ENCODE results near the gene DUSP15. TPM values are rescaled to one million over a fixed set of nuclear protein-coding genes. Genes with fewer than 3 reads are reported as not detected.

The DUSP15 gene
- total RNA-seq, 2 experiments from 2014 or later: not detected

DNA sequence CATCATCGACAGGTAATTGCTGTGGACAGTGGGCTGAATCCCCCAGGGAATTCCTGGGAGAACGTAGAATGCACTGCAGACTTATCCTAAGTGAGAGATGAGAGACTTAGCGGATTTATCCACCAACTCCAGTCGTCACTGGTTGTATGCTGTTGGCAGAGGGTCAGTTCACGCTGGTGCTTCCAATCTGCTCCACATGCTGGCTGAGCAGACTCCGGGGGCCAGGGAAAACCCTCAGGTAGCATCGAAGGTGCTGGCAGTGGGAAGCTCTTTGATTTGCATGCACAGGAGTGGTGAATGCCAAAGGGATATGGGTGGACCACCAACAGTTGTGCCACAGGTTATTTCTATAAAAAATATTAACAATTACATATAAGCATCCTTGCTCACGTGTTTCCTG, 20.3 kb upstream of the DUSP15 start:
- Mint-ChIP-seq H3K9me3 (no peaks in the 10 kb centered on the region), H3K4me1 (ENCODE audit: low read depth) (no peaks in the 10 kb centered on the region), H3K27ac (no peak overlapping the region), H3K4me3 (no peak overlapping the region), H3K36me3 (ENCODE audit: low read depth) (no peaks in the 10 kb centered on the region), H3K27me3 (peaks cover 24% of the 10 kb centered on the region)
- ChIA-PET POLR2A (no interaction called here), CTCF (no interaction called here)
- DNase-seq (no peak), ATAC-seq (ENCODE audit: poor library complexity) (no peak)
- no peaks in the 10 kb centered on the region for H3K27me3 ChIP-seq (ENCODE audit: control insufficient read depth in 1 of 2, insufficient read depth in 2 of 2, low read length in 2 of 2)
- H3K4me1 ChIP-seq (ENCODE audit: insufficient read depth, low read length): no peaks in the 10 kb centered on the region
- intact Hi-C loops (cut with DNase I, micrococcal nuclease): no loop called here
- H3K27ac ChIP-seq (ENCODE audit: low read depth in 1 of 2, low read length in 2 of 2): no peak overlapping the region
- TF ChIP-seq, protein P1, sequence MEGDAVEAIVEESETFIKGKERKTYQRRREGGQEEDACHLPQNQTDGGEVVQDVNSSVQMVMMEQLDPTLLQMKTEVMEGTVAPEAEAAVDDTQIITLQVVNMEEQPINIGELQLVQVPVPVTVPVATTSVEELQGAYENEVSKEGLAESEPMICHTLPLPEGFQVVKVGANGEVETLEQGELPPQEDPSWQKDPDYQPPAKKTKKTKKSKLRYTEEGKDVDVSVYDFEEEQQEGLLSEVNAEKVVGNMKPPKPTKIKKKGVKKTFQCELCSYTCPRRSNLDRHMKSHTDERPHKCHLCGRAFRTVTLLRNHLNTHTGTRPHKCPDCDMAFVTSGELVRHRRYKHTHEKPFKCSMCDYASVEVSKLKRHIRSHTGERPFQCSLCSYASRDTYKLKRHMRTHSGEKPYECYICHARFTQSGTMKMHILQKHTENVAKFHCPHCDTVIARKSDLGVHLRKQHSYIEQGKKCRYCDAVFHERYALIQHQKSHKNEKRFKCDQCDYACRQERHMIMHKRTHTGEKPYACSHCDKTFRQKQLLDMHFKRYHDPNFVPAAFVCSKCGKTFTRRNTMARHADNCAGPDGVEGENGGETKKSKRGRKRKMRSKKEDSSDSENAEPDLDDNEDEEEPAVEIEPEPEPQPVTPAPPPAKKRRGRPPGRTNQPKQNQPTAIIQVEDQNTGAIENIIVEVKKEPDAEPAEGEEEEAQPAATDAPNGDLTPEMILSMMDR (IDR thresholded peaks at IDR 0.05): no peak
- no peak overlapping the region for H3K4me3 ChIP-seq (ENCODE audit: low read length)
- no peaks in the 10 kb centered on the region for H3K9me3 ChIP-seq (ENCODE audit: control insufficient read depth in 1 of 2, insufficient read depth in 1 of 2, low read length in 2 of 2)
- no peaks in the 10 kb centered on the region for H3K36me3 ChIP-seq (ENCODE audit: insufficient read depth, low read length)

DNA sequence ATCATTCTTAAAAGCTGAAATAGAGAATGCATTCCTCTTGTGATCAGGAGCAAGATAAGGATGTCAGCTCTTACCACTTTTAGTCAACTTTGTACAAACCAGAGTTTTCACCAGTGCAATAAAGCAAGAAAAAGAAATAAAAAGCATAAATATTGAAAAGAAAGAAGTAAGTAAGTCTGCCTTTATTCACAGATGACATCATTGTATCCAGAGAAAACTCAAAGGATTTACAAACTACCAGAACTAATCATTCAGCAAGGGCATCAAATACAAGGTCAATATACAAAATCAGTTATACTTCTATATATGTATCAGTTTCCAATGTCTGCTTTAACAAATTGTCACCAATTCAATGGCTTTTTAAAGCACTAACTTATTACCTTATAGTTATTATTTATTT, 13.5 kb upstream of the DUSP15 start:
- Histone ChIP-seq H3K27me3 (ENCODE audit: control insufficient read depth in 1 of 2, insufficient read depth in 2 of 2, low read length in 2 of 2) (peaks cover 0 to 3% of the 10 kb centered on the region in 2 experiments), H3K27ac (ENCODE audit: low read depth in 1 of 2, low read length in 2 of 2) (no peak overlapping the region), H3K36me3 (ENCODE audit: insufficient read depth, low read length) (no peaks in the 10 kb centered on the region), H3K9me3 (ENCODE audit: control insufficient read depth in 1 of 2, insufficient read depth in 1 of 2, low read length in 2 of 2) (no peaks in the 10 kb centered on the region), H3K4me3 (ENCODE audit: low read length) (no peak overlapping the region), H3K4me1 (ENCODE audit: insufficient read depth, low read length) (peaks cover 14% of the 10 kb centered on the region)
- Mint-ChIP-seq H3K27ac (no peak overlapping the region), H3K9me3 (no peaks in the 10 kb centered on the region), H3K27me3 (peaks cover 32% of the 10 kb centered on the region), H3K4me3 (no peak overlapping the region), H3K4me1 (ENCODE audit: low read depth) (peaks cover 12% of the 10 kb centered on the region), H3K36me3 (ENCODE audit: low read depth) (peaks cover 6% of the 10 kb centered on the region)
- intact Hi-C loops (cut with DNase I, micrococcal nuclease): no loop called here
- DNase-seq: no peak
- TF ChIP-seq, protein P1 (IDR thresholded peaks at IDR 0.05): no peak
- no peak for ATAC-seq (ENCODE audit: poor library complexity)
- ChIA-PET POLR2A (no interaction called here), CTCF (no interaction called here)

DNA sequence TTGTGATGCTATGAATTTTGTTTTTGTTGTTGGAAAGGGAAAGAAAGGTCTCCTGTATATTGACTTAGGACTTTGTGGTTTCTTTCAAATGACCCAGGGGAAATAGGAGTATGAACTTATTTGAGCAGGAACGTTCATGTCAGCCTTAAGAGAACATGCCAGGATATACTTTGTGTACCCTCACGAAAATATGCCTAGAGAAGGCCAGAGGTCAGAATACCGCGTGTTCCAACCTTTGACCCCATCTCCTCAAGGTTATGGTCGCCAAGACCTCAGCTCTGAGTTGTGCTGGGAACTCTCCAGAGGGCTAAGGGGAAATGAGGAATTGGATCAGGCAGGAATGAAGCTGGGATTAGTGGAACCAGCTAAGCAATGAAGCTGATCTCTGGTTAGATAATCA, 11.6 kb upstream of the DUSP15 start:
- peaks cover 0 to 3% of the 10 kb centered on the region in 2 experiments for H3K27me3 ChIP-seq (ENCODE audit: control insufficient read depth in 1 of 2, insufficient read depth in 2 of 2, low read length in 2 of 2)
- TF ChIP-seq, protein P1 (IDR thresholded peaks at IDR 0.05): no peak
- DNase-seq (no peak), ATAC-seq (ENCODE audit: poor library complexity) (no peak)
- H3K36me3 ChIP-seq (ENCODE audit: insufficient read depth, low read length): no peaks in the 10 kb centered on the region
- ChIA-PET POLR2A (no interaction called here), CTCF (no interaction called here)
- peaks cover 15% of the 10 kb centered on the region for H3K4me1 ChIP-seq (ENCODE audit: insufficient read depth, low read length)
- no peaks in the 10 kb centered on the region for H3K9me3 Mint-ChIP-seq
- H3K27ac Mint-ChIP-seq: no peak overlapping the region
- peaks cover 27% of the 10 kb centered on the region for H3K27me3 Mint-ChIP-seq
- H3K4me3 ChIP-seq (ENCODE audit: low read length): no peak overlapping the region
- H3K27ac ChIP-seq (ENCODE audit: low read depth in 1 of 2, low read length in 2 of 2): no peak overlapping the region
- H3K36me3 Mint-ChIP-seq (ENCODE audit: low read depth): peaks cover 6% of the 10 kb centered on the region
- intact Hi-C loops (cut with DNase I, micrococcal nuclease): no loop called here
- no peaks in the 10 kb centered on the region for H3K9me3 ChIP-seq (ENCODE audit: control insufficient read depth in 1 of 2, insufficient read depth in 1 of 2, low read length in 2 of 2)
- peaks cover 12% of the 10 kb centered on the region for H3K4me1 Mint-ChIP-seq (ENCODE audit: low read depth)
- no peak overlapping the region for H3K4me3 Mint-ChIP-seq

All from CD4-positive, alpha-beta T cell (primary cell).